ENCODE results near the gene EEPD1. TPM values are rescaled to one million over a fixed set of nuclear protein-coding genes. Genes with fewer than 3 reads are reported as not detected.
A peak's percentile ranks its signal among the peaks of the same experiment; 100 is the strongest.

EEPD1 gene
- total RNA-seq, 1 donor, result 12.1 TPM

DNA sequence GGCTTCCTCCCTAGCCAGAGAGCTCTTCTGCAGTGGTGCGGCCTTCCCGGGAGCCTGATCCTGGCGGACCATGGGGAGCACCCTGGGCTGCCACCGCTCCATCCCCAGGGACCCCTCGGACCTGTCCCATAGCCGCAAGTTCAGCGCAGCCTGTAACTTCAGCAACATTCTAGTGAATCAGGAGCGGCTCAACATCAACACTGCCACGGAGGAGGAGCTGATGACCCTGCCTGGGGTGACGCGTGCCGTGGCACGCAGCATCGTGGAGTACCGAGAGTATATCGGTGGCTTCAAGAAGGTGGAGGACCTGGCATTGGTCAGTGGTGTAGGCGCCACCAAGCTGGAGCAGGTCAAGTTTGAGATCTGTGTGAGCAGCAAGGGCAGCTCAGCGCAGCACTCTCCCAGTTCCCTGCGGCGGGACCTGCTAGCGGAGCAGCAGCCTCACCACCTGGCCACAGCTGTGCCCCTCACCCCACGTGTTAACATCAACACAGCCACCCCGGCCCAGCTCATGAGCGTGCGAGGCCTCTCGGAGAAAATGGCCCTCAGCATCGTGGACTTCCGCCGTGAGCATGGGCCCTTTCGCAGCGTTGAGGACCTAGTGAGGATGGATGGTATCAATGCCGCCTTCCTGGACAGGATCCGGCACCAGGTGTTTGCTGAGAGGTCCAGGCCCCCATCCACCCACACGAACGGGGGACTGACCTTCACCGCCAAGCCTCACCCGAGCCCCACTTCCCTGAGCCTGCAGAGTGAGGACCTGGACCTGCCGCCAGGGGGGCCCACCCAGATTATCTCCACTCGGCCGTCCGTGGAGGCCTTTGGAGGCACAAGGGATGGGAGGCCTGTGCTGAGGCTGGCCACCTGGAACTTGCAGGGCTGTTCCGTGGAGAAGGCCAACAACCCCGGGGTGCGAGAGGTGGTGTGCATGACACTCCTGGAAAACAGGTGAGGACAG, 1.5 kb downstream of the EEPD1 start:
- no peak for DNase-seq (ENCODE audit: low read depth in 2 of 3, low spot score in 2 of 3)

GRCh38 chr7:36155811-36156361, 2.8 kb downstream of the EEPD1 start:
- peak in 2 of 3 donors; percentile 30 to 54 for DNase-seq (ENCODE audit: low read depth in 2 of 3, low spot score in 2 of 3)

GRCh38 chr7:36157527-36158320, 4.7 kb downstream of the EEPD1 start:
- no peak for DNase-seq (ENCODE audit: low read depth in 2 of 3, low spot score in 2 of 3)

DNA sequence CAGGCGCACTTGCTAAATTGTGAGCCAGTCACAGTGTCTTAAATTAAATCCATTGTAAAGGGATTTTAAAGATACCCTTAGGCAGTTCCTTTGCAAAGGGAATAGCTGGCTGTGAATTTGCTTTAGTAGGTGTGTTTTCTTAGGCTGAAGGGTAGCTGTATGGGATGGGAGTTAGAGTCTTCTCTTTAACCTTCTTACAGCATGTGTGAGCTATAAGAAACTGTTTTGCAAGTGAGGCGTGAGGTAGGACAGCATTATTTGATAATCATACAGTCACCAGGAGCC, 5.2 kb downstream of the EEPD1 start:
- DNase-seq (ENCODE audit: low read depth in 2 of 3, low spot score in 2 of 3), result no peak

DNA sequence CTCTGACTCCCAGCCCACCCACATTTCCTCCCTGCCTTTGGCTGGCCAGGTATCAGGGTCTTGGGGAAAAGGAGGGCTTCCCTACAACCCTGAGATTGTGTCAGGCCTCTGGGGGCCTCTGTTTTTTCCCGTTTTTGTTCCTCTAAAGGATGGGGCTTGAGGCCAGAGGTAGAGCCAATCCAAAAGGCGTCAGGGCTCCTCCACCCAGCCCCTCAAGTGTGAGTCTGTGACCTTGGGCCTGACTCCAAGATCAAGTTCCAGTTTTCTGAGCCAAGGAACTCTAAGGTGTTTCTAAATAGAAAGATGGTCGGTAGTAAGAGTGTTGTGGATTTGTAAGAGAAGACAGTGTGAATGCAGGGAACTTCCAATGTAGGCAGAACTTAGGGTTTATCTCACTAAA, 6.6 kb downstream of the EEPD1 start:
- no peak for DNase-seq (ENCODE audit: low read depth in 2 of 3, low spot score in 2 of 3)

GRCh38 chr7:36160313-36160712, 7.3 kb downstream of the EEPD1 start:
- DNase-seq (ENCODE audit: low read depth in 2 of 3, low spot score in 2 of 3), result no peak

GRCh38 chr7:36161996-36162395, 8.9 kb downstream of the EEPD1 start:
- no peak for DNase-seq (ENCODE audit: low read depth in 2 of 3, low spot score in 2 of 3)

DNA sequence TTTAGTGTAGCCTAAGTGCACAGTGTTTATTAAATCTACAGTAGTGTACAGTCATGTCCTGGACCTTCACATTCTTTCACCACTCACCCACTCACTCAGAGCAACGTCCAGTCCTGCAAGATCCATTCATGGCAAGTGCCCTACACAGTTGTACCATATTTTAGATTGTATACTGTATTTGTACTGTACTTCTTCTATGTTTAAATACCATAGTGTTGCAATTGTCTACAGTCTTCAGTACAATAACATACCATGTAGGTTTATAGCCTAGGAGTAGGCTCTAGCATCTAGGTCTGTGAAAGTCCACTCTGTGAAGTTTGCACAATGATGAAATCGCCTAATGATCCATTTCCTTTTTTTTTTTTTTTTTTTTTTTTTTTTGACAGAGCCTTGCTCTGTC, 12.0 kb downstream of the EEPD1 start:
- DNase-seq (ENCODE audit: low read depth in 2 of 3, low spot score in 2 of 3), result no peak

DNA sequence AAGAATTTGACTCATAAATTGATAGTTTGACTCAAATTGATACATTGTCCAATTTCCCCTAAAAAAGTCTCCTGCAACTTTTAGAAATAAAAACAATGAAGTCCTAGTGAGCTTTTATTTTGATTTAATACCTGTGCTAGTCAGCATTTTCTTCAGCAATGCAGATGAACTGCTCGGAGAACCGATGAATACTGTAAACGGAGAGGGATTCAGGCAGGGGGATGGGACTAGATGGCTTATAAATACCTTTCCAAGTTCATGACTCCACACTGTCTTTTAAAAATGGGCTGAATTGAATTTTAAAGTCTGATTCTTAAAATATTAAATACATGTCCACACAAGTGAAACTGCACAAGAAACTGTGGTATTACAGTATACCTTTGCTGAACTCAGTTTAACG, 12.7 kb downstream of the EEPD1 start:
- no peak for DNase-seq (ENCODE audit: low read depth in 2 of 3, low spot score in 2 of 3)

DNA sequence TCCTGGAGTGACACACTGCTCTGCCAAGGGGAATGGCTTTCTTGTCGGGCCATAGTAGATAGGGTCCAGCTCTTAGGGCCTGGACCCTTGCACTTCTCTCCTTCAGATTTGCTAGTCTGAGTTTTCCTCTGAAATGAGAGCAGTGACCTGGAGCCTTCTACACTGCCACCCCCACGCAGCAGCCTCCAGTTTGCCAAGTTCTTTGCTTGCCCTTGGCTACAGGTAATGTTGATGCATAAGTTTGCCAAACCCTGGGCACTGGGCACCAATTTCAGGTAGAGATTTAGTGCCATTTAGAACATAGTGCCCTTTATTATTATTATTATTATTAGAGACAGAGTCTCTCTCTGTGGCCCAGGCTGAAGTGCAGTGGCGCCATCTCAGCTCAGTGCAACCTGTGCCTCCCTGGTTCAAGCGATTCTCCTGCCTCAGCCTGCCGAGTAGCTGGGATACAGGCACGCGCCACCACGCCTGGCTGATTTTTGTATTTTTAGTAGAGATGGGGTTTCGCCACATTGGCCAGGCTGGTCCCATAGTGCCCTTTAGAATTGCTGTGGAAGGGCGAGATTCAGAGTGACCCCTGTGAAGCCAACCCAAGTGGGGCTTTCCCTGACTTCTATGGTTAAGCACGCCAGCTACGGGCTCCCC, 14.5 kb downstream of the EEPD1 start:
- no peak for DNase-seq (ENCODE audit: low read depth in 2 of 3, low spot score in 2 of 3)

DNA sequence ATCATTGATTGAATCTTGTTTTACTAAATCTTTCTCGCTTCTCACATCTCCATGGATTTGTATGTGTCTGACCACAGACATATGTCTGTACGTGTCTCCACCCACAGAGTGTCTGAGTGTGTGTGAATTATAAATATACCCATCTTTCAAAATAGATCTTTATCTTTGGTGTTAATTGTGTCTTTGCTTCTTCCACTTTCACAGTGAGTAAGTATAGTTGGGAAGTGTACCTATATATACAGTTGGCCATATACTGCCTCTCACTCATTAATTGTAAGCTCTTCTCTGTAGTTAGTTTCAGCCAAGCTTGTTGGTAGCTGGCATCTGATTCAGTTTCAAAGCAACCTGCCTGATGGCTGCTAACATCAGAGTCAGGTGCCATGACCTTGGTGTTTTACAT, 18.4 kb downstream of the EEPD1 start:
- DNase-seq (ENCODE audit: low read depth in 2 of 3, low spot score in 2 of 3), result no peak

- peak in 2 of 3 donors; percentile 69 to 77 for DNase-seq (ENCODE audit: low read depth in 2 of 3, low spot score in 2 of 3)
Observed at GRCh38 chr7:36175886-36176285, 22.8 kb downstream of the EEPD1 start.

GRCh38 chr7:36176697-36177096, 23.6 kb downstream of the EEPD1 start:
- no peak for DNase-seq (ENCODE audit: low read depth in 2 of 3, low spot score in 2 of 3)

GRCh38 chr7:36180121-36180520, 27.1 kb downstream of the EEPD1 start:
- no peak for DNase-seq (ENCODE audit: low read depth in 2 of 3, low spot score in 2 of 3)

GRCh38 chr7:36181668-36182067, 28.6 kb downstream of the EEPD1 start:
- DNase-seq (ENCODE audit: low read depth in 2 of 3, low spot score in 2 of 3), result no peak

- no peak for DNase-seq (ENCODE audit: low read depth in 2 of 3, low spot score in 2 of 3)
Observed at GRCh38 chr7:36182854-36183604, 30.0 kb downstream of the EEPD1 start.

DNA sequence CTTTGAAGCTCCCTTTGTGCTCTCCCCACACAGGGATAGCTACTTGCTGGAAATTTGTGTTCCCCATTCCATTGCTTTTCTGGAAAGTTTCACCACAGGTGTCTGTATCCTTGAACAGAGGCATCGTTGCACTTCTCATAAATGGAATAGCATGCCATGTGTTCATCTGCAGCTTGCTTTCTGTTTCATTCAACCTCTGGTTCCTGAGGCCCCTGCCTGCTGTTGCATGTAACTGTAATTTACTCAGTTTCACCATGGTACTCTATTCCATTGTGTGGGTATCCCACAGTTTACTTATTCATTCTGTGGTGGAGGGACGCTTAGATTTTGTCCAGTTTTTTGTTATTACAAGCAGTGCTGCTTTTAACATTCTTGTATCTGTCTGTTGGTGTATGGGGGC, 32.0 kb downstream of the EEPD1 start:
- DNase-seq (ENCODE audit: low read depth in 2 of 3, low spot score in 2 of 3), result no peak

GRCh38 chr7:36185756-36186155, 32.7 kb downstream of the EEPD1 start:
- DNase-seq (ENCODE audit: low read depth in 2 of 3, low spot score in 2 of 3), result no peak

DNA sequence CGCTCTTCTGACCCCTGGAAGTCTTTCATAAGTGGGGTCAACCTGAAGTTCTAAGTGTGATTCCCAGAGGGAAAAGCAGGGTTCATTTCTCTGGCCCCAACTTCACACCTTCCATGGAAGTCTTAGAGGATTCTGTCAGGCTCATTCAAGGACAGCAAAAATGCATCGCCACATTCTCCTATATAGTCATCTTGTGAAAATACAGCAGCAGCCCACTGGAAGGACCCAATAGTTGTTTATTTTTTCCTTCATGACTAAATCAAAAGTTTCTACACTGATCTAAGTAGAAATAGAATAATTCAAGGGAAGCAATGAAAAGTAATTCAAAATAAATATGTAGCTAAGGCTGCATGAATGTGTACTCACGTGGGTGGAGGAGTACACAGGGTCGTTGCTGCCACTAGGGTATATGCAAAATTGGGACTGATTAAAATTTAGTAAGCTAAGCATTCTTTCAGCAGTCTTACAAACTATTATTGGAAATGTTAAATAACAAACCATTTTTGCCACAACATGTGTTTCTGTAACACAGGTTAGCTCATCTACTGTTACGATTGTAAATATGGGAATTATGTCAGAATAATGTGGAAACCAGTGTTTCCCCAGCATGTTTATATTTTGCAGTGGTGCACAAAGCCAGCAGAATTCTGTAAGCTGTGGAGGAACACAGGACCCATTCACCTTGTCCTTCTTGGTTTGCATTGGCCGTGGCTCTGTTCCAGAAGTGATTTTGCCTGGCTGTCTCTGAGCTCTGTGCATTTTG, 33.5 kb downstream of the EEPD1 start:
- no peak for DNase-seq (ENCODE audit: low read depth in 2 of 3, low spot score in 2 of 3)

DNA sequence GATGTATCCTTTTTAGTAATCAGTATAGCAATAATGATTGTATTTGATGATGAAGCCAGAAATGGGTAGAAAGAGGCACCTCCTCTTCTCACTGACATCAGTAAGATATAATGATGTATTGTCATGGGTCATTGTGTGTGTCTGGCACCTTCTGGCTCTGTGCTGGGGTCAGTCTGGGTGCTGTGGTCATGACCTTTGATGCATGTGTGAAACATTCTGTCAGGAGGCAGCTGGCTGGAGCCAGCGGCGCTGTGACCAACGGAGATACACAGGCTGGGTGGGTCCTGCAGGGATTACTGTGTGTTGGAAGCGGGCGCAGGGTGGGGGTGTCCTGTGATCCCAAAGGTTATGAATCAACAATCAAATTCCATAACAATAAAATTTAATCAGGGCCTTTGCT, 35.2 kb downstream of the EEPD1 start:
- DNase-seq (ENCODE audit: low read depth in 2 of 3, low spot score in 2 of 3), result no peak

Measured in hematopoietic multipotent progenitor cell (in vitro differentiated cells).